Activated CD4-positive, CD25-positive, alpha-beta regulatory T cell treated with anti-CD3 and anti-CD28 coated beads, Interleukin-2, amount 50 U/mL, for 72 hours (primary cell): Measurements from ENCODE around the gene PPM1K.

Experiments used
- DNase-seq: peaks from one replicate; pipeline ENCODE4 v3.0.0; 2021

Gene PPM1K

GRCh38 chr4:88276952-88277710 is 7.2 kb downstream of the PPM1K start:
- no peak for DNase-seq

- DNase-seq = no peak
Measured at GRCh38 chr4:88275949-88276515, 8.3 kb downstream of the PPM1K start.

- no peak for DNase-seq
Measured at GRCh38 chr4:88275516-88275915, 8.8 kb downstream of the PPM1K start.

- DNase-seq = no peak
Measured at GRCh38 chr4:88268913-88269312, 15.4 kb downstream of the PPM1K start.

GRCh38 chr4:88264336-88264735 is 20.0 kb downstream of the PPM1K start:
- no peak for DNase-seq

DNA sequence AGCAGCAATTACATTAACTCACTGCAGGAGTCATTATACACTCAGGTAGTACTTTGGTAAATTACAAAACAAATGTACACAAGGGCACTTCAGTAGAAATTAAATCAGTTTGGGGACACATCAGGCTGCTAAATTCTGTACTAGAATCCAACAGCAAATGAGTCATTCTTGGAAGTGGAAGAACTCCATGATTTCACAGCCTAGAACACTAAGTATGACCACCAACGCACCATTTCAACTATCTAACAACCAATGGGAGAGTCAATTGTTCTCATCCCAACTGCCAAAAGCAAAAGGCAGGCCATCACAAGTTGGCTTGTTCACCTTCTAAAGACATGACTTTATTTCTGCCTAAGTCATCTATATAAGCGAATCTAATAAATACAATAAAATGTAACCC is 26.6 kb downstream of the PPM1K start:
- no peak for DNase-seq

GRCh38 chr4:88255111-88255510 is 29.2 kb downstream of the PPM1K start:
- no peak for DNase-seq

GRCh38 chr4:88251924-88252323 is 32.4 kb downstream of the PPM1K start:
- DNase-seq = no peak

- DNase-seq = no peak
Measured at GRCh38 chr4:88247148-88247547, 37.2 kb downstream of the PPM1K start.

DNA sequence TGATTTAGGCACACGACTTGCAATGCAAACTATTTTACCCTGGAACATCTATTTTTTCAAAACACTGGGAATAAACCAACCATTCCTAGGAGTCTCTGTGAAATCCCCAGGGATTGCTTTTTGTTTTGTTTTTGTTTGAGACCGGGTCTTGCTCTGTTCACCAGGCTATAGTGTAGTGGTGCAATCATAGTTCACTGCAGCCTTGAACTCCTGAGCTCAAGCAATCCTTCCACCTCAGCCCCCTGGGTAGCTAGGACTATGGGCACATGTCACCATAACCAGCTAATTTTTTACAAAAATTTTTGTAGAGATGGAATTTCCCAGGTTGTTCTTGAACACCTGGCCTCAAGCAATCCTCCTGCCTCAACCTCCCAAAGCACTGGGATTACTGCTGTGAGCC is 37.8 kb downstream of the PPM1K start:
- DNase-seq = no peak

DNA sequence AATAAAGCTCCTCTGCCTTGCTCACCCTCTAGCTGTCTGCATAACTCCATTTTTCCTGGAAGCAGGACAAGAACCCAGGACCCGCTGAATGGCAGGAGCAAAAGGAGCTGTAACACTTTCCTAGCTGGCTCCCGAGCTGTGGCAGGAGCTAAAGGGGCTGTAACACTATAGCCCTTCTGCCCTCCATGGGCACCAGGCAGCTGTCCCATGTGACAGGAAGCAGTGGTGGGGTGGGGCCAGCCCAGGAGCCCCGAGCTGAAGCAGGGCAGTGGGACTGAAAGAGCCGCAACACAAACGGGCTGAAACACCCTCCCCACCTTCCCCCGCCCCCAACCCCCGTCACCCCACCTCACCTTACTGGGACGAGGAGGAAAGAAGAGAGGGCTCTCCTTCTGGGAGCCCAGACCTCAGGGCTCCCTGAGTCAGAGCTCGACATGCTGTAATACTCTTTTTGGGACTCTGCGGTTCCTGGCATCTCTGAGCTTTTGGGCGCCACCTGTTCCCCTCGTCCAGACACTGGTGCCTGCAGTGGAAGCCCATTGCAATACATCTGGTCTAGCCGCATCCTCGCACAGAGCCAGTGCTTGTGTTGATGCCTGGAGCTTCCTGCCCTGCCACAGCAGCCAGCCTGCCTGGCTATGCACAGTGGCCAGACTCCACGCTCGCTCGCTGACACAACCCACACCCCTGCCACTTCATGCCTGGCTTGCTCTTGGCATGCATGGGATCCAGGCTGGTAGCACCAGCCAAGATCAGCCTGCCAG is 39.4 kb downstream of the PPM1K start:
- DNase-seq = peak; percentile 60

DNA sequence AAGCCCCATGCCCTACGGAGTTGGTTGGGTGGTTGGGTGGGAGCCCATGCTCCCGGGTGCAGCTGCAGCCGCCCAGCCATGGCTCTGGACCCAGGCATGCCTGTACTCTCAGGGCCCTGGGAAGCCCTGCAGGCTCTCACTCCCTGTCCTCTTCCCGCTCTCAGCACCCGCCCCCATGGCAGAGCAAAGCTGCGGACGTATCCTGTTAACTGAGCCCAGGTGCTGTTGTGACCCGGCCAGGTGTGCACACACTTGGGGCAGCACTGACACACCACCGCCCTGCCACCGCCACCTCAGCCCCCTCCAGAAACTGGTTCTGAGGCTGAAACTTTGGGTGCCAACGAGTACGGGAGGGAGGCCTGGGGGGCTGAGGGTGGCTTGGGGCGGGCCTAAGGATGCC is 40.3 kb downstream of the PPM1K start:
- no peak for DNase-seq

- DNase-seq = no peak
Measured at GRCh38 chr4:88242144-88242543, 42.2 kb downstream of the PPM1K start.

DNA sequence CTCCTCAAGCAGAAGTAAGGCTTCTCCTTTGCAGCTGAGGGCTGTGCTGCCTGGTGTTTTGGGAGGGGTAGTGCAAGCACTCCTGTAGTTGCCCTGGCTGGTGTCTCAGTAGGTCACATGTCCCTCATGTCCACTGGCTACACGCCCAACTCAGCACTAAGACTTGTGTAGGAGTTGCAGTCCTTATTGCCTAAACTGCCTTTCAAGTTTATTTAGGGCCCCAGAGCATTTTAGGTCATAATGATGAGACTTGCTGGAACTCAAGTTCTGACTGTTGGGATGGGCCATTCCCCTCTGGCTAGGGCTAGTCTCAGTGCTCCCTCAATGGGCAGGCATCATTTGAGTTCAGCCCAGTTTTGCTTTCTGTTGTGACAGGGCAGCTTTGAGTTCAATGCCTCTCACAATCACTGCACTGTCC is 44.1 kb downstream of the PPM1K start:
- no peak for DNase-seq

DNA sequence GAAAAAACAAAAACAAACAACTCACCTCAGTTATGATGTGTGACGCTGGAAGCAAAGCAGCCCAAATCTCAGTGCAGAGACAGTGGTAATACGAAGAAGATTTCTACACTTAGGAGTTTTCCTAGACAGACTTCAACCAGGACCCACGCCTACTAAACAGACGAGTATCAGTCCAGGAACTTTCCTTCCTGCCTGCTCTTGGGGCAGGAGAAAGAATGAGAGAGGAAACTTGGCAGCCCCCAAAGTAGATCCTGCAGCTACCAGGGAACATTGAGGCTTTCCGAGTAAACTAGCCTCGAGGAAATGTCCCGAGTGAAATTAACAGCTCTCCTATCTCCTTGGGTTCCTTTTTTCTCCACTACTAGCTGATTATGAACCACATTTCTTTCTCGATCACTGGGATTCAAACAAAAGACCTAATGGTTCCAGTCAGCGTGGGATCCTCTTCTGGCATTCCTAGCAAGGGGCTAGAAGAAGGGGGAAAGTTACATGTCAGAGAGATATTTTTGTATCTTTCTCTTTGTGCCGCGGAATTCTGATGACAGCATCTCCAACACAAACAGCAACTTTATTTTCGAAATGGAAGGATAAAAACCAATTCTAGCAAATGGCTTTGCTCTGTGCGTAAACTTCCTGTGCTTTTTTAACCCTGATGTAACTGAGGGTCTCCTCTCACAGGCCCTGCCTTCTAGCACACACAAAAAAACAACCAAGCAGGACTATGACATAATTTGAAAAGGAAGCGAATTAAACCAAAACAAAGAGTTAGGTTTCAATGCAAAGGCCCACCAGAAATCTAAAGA is 53.2 kb downstream of the PPM1K start:
- DNase-seq = no peak

GRCh38 chr4:88230461-88230891 is 53.9 kb downstream of the PPM1K start:
- DNase-seq = no peak

DNA sequence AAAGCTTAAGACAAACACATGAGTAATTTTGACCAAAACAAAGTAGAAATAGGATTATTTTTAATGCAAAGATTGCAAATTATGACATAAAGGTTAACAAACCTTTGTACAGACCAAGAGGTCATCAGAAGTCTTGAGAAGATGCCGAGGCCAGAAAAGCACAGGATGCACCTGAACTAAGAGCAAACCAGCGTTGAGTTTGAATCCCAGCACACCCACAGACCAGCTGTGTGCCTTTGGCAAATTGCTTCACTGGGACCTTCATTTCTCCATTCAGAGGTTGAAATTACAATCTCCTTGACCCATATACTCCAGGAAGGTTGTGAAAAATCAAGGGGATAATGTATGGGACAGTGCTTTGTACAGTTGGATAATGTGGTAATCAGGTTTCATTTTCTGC is 56.6 kb downstream of the PPM1K start:
- DNase-seq = no peak

- DNase-seq = no peak
Measured at GRCh38 chr4:88226143-88226542, 58.2 kb downstream of the PPM1K start.

DNA sequence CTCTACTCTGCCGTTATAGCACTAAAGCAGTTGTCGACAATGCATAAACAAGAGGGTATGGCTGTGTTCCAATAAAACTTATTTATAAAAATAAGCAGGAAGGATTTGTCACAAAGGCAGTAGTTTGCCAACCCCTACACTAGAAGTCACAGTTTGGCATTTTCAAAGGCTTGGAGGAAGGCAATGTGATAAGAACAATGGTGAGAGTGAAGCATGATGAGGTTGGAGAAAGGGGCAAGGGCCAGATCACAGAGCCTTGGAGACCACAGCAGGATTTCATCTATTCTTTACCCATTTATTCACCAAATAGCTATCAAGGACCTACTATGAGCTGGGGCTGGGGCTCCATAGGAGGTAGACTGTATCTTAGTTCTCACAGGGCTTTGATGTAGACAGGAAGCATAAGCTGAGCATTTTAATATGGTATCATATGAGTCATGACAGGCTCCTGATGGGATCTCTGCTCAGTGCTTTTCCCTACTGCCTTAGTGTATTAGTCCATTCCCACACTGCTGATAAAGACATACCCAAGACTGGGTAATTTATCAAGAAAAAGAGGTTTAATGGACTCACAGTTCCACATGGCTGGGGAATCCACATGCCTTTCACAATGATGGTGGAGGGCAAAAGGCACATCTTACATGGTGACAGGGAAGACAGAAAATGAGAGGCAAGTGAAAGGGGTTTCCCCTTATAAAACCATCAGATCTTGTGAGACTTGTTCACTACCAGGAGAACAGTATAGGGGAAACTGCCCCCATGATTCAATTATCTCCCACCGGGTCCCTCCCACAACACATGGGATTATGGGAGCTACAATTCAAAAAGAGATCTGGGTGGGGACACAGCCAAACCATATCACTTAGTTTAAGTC is 58.9 kb downstream of the PPM1K start:
- no peak for DNase-seq

DNA sequence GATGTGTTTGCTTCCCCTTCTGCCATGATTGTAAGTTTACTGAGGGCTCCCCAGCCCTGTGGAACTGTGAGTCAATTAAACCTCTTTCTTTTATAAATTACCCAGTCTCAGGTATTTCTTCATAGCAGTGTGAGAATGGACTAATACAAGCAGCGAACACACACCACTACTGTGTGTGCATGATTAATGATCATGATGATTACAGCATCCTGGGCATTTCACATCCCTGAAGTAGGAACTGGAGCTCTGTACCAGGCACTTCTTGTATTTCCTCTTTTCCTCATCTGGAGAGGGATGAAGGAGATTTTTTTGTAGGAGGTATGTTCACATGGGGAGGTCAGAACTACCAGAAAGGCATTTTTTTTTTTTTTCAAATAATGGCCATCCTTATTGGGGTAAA is 60.8 kb downstream of the PPM1K start:
- no peak for DNase-seq

DNA sequence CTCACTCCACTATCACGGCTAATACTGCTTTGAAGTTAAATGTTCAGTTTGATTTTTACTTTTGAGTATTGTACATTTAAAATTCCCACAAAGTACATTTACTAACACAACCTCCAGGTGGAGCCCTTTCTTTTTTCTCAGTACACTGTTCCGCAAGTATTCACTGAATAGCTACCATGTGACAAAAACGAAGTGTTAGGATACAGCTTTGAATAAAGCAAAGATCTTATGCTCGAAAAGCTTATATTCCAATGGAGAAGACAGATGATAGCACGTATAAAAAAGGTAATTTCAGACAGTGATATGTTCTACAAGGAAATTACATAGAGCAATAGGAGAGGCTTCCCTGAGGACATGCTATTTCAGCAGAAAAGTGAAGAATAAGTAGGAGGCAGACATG is 65.3 kb downstream of the PPM1K start:
- no peak for DNase-seq

GRCh38 chr4:88217169-88217568 is 67.2 kb downstream of the PPM1K start:
- no peak for DNase-seq
